Measurements from ENCODE around the gene PNPLA5.

GRCh38 chr22:43832393-43833265, 59.2 kb downstream of the PNPLA5 start:
- TF ChIP-seq CTCF (IDR thresholded peaks at IDR 0.05; ENCODE audit: insufficient read depth, low read length) (no peak), SPI1 (IDR thresholded peaks at IDR 0.05; ENCODE audit: borderline replicate concordance, low read depth) (no peak), POLR2AphosphoS5 (IDR thresholded peaks at IDR 0.05; ENCODE audit: low read depth) (no peak), GABPA (IDR thresholded peaks at IDR 0.05; ENCODE audit: low read depth) (no peak)

Data from HL-60 (cell line).